ENCODE data around the gene GPC4. TPM values are rescaled to one million over a fixed set of nuclear protein-coding genes. Genes with fewer than 3 reads are reported as not detected.

The GPC4 gene
- total and polyA plus RNA-seq, 10 of the 15 experiments (the other 5 are each of a cell fraction or from before 2014, with no cell fraction given): 0.04 to 5.8 (median 0.13) TPM

DNA sequence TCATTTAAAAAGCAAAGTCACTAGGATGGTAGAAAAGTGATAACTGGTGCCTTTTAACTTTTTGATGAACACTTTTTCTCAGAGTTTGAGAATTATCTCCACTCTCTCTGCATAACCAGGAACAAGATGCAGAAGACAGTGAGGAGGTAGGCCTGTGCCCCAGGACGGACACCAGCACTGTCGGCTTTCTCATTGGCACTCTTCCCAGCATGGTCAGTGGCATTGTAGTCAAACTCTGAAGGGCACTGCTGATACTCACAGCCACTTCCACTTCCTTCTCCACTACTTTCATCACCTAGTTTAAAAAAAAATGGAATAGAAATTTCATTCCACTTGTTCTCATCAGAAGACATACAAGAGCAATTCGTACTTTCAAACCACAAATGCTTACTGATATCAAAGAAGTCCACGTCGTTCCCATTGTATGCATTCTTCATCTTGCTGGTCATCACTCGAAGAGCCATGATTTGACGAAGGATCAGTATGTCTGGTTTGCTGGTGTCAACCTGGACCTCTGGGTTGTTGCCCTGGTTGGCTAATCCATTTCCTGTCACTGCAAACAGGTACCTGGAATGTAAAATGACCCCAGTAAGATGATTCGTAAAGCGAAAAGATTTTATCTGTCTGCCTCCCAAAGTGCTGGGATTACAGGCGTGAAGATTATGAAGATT is 112.4 kb downstream of the GPC4 start (continued):
- TF ChIP-seq, protein P1, sequence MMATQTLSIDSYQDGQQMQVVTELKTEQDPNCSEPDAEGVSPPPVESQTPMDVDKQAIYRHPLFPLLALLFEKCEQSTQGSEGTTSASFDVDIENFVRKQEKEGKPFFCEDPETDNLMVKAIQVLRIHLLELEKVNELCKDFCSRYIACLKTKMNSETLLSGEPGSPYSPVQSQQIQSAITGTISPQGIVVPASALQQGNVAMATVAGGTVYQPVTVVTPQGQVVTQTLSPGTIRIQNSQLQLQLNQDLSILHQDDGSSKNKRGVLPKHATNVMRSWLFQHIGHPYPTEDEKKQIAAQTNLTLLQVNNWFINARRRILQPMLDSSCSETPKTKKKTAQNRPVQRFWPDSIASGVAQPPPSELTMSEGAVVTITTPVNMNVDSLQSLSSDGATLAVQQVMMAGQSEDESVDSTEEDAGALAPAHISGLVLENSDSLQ (IDR thresholded peaks at IDR 0.05): no peak
- no peak for TF ChIP-seq ZNF207 (IDR thresholded peaks at IDR 0.05; ENCODE audit: borderline replicate concordance)
- no peak for TF ChIP-seq ZNF24 (IDR thresholded peaks at IDR 0.05)
- no peak for TF ChIP-seq CHD2 (IDR thresholded peaks at IDR 0.05; ENCODE audit: borderline replicate concordance, low read depth, low read length)
- no peak for TF ChIP-seq ZNF622 (IDR thresholded peaks at IDR 0.05)

DNA sequence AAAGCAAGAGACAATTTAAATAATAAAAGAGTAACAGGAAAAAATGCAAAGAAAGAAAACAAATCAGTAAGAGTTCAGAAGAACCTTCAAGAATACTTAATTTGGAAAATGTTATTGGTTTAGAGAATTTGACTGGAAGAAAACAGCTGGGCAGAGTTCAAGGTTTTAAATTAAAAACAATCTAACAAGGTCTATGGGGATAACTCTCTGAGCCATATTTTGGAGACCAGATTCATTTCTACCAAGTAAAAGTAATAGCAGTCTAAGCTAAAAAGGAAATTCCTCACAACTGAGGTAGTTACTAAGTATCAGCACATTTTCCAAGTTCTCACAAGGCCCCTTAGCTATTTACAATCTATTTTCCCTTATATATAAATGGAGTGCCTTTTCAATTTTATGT is 114.7 kb downstream of the GPC4 start:
- CTCF ChIA-PET: interaction anchor here (0.9 kb wide), 1 partner anchor 370 kb away, joined by 3 read pairs; no protein-coding TSS in a partner anchor
- no peaks in the 10 kb centered on the region for H4K20me1 ChIP-seq (ENCODE audit: control insufficient read depth, insufficient read depth)
- H3K4me1 ChIP-seq (ENCODE audit: control insufficient read depth, insufficient read depth, low read length): no peaks in the 10 kb centered on the region
- no peaks in the 10 kb centered on the region for H3K27me3 ChIP-seq (replicated peaks in 1 of 2; ENCODE audit: control insufficient read depth in 2 of 2, insufficient read depth in 2 of 2, low read length in 1 of 2)
- RAD21 ChIA-PET (ENCODE audit: unreplicated experiment): interaction anchor here (0.8 kb wide), 1 partner anchor 85 kb away, joined by 3 read pairs; no protein-coding TSS in a partner anchor
- H3K4me3 ChIP-seq: no peak overlapping the region
- no peak for ATAC-seq
- FAIRE-seq: no peak
- no peaks in the 10 kb centered on the region for H3K36me3 ChIP-seq (ENCODE audit: control insufficient read depth in 2 of 2, insufficient read depth in 2 of 2, low read length in 1 of 2)
- BruUV-seq (replicated peaks): no TSS peak
- in situ Hi-C loops (cut with MboI): no loop called here
- intact Hi-C loops (cut with micrococcal nuclease; ENCODE audit: unreplicated experiment): no loop called here
- DNase-seq (ENCODE audit: low read depth, low spot score): no peak
- H3K9ac ChIP-seq (ENCODE audit: control insufficient read depth, insufficient read depth, low read length): no peak overlapping the region
- POLR2A ChIA-PET: no interaction called here
- SMC1A ChIA-PET (ENCODE audit: uncharacterized antibody, unreplicated experiment): interaction anchor here (0.6 to 1.4 kb wide), 4 partner anchors 9 to 315 kb away, joined by 3 to 5 read pairs (median 4); no protein-coding TSS in a partner anchor
- no peaks in the 10 kb centered on the region for H3K79me2 ChIP-seq (ENCODE audit: control insufficient read depth, insufficient read depth, low read length)
- H2AFZ ChIP-seq (ENCODE audit: control insufficient read depth, low read depth, low read length): no peak overlapping the region
- no peak overlapping the region for H3K4me2 ChIP-seq (ENCODE audit: control insufficient read depth, insufficient read depth)
- H3K27ac ChIP-seq (ENCODE audit: control insufficient read depth, insufficient read depth): no peak overlapping the region
- H3K9me3 ChIP-seq (replicated peaks; ENCODE audit: control insufficient read depth, insufficient read depth, low read length): no peaks in the 10 kb centered on the region
- TF ChIP-seq, protein P2, sequence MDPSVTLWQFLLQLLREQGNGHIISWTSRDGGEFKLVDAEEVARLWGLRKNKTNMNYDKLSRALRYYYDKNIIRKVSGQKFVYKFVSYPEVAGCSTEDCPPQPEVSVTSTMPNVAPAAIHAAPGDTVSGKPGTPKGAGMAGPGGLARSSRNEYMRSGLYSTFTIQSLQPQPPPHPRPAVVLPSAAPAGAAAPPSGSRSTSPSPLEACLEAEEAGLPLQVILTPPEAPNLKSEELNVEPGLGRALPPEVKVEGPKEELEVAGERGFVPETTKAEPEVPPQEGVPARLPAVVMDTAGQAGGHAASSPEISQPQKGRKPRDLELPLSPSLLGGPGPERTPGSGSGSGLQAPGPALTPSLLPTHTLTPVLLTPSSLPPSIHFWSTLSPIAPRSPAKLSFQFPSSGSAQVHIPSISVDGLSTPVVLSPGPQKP (IDR thresholded peaks at IDR 0.05; ENCODE audit: low read depth, low read length): no peak
- TF ChIP-seq IKZF1 (conservative IDR thresholded peaks at IDR 0.05) (no peak), NFYB (IDR thresholded peaks at IDR 0.05; ENCODE audit: insufficient read depth, low read depth, low read length) (no peak)
- TF ChIP-seq, protein P3, sequence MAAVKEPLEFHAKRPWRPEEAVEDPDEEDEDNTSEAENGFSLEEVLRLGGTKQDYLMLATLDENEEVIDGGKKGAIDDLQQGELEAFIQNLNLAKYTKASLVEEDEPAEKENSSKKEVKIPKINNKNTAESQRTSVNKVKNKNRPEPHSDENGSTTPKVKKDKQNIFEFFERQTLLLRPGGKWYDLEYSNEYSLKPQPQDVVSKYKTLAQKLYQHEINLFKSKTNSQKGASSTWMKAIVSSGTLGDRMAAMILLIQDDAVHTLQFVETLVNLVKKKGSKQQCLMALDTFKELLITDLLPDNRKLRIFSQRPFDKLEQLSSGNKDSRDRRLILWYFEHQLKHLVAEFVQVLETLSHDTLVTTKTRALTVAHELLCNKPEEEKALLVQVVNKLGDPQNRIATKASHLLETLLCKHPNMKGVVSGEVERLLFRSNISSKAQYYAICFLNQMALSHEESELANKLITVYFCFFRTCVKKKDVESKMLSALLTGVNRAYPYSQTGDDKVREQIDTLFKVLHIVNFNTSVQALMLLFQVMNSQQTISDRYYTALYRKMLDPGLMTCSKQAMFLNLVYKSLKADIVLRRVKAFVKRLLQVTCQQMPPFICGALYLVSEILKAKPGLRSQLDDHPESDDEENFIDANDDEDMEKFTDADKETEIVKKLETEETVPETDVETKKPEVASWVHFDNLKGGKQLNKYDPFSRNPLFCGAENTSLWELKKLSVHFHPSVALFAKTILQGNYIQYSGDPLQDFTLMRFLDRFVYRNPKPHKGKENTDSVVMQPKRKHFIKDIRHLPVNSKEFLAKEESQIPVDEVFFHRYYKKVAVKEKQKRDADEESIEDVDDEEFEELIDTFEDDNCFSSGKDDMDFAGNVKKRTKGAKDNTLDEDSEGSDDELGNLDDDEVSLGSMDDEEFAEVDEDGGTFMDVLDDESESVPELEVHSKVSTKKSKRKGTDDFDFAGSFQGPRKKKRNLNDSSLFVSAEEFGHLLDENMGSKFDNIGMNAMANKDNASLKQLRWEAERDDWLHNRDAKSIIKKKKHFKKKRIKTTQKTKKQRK (IDR thresholded peaks at IDR 0.05; ENCODE audit: low read depth, low read length): no peak
- TF ChIP-seq, protein P4, sequence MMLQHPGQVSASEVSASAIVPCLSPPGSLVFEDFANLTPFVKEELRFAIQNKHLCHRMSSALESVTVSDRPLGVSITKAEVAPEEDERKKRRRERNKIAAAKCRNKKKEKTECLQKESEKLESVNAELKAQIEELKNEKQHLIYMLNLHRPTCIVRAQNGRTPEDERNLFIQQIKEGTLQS (IDR thresholded peaks at IDR 0.05; ENCODE audit: borderline replicate concordance, extremely low read depth, low read depth, low read length): no peak
